Activated T-cell treated with anti-CD3 and anti-CD28 coated beads, Interleukin-2, amount 50 U/mL, for 4 hours (primary cell): Measurements from ENCODE around the gene MDC1. TPM values are rescaled to one million over a fixed set of nuclear protein-coding genes. Genes with fewer than 3 reads are reported as not detected.
"Not testable (repeated sequence)": the region's sequence is repeated elsewhere in the genome, so short reads cannot be mapped to it uniquely, and the experiment has no call there.

Experiments
- ATAC-seq, 2 donors: fragments of 200-7000 bp; cut with Tn5 transposase; one replicate each; pipeline ENCODE4 v1.10.0; 2021
- DNase-seq: peaks from one replicate; pipeline ENCODE4 v3.0.0-alpha.2; 2020
- H3K27me3 Mint-ChIP-seq: one replicate; pipeline ENCODE4 v1.8.0; 2021; ENCODE audit warnings: low read depth, mixed read lengths
- H3K36me3 Mint-ChIP-seq: one replicate; pipeline ENCODE4 v1.8.0; 2022; ENCODE audit warnings: mixed read lengths; ENCODE audit not compliant: insufficient read depth
- H3K4me1 Mint-ChIP-seq: one replicate; pipeline ENCODE4 v1.8.0; 2021; ENCODE audit warnings: low read depth, mixed read lengths
- H3K4me3 Mint-ChIP-seq: one replicate; pipeline ENCODE4 v1.8.0; 2021; ENCODE audit warnings: mild to moderate bottlenecking, moderate library complexity, mixed read lengths
- H3K9me3 Mint-ChIP-seq: one replicate; pipeline ENCODE4 v1.8.0; 2021; ENCODE audit warnings: mixed read lengths
- total RNA-seq, 3 donors: library from RNA; stranded (reverse); gene quantifications; one replicate each; pipeline ENCODE4 v1.2.1, GENCODE V29; 2021

The MDC1 gene
- total RNA-seq: 10 to 100 TPM; 65.4 to 69.5 (median 65.8) TPM

DNA sequence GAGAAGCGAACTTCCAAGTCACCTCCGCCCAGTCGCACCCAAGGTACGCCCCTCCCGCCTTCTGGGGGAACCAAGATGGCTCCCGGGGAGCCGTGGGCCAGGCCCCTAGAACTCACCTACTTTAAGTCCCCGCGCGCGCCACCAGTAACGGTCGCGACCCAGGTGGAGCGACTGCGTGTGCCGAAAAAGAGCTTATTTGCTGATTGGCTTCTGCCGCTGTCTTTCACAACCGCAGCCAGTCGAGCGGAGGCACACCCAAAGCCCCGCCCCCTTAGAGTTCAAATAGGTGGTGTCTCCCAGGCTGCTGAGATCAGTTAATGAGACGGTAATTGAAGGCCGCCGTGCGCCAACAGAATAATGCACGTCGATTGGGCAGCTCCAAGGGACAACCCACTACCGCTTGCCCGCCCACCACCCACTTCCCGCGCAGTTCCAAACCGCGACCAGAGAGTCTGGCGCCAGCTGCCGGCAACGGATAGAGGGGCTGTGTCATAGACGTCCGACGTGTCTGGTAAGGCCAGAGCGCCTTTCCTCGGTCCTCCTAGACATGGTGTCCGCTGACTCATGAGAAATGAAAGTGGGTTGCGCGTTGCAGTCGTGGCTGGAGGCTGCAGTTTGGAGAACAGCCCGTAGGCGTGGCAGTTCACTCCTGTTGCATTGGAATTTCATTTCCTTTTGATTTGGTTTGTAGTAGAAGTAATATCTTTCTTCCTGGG is at the start of gene MDC1:
Gene MDC1 (minus strand): TSS at position 153 of the 716 bp plus-strand sequence. CDS start 2,106 bp downstream, outside the sequence.
- Mint-ChIP-seq H3K27me3 (no peaks in the 10 kb centered on the region), H3K4me1 (peaks cover 37% of the 10 kb centered on the region), H3K4me3 (peak within 1 kb of the TSS; percentile 90), H3K36me3 (peaks cover 34% of the 10 kb centered on the region), H3K9me3 (no peaks in the 10 kb centered on the region)
- DNase-seq (peak; percentile 99), ATAC-seq (peak; percentile 78 to 81)

GRCh38 chr6:30766461-30767157 is 49.5 kb upstream of the MDC1 start:
- no peaks in the 10 kb centered on the region for H3K9me3 Mint-ChIP-seq
- DNase-seq: no peak
- ATAC-seq: no peak
- H3K4me1 Mint-ChIP-seq: peaks cover 75% of the 10 kb centered on the region
- peaks cover 2% of the 10 kb centered on the region for H3K27me3 Mint-ChIP-seq
- H3K36me3 Mint-ChIP-seq: no peaks in the 10 kb centered on the region
- H3K4me3 Mint-ChIP-seq: peak overlapping the region; percentile 29

DNA sequence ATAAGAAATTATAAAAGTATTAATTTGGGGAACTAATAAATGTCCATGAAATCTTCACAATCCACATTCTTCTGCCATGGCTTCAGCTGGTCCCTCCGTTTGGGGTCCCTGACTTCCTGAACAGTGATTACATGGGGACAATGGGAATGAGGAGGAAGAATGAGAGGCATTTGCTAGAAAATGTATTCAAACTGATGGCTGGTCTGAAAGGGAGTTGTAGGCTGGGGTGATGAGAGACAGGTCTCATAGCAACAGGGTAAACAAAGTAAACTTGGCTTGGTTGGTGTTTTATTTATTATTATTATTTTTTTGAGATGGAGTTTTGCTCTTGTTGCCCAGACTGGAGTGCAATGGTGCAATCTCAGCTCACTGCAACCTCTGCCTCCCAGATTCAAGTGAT is 48.4 kb upstream of the MDC1 start:
- H3K4me3 Mint-ChIP-seq, H3K27me3 Mint-ChIP-seq, DNase-seq, H3K9me3 Mint-ChIP-seq, ATAC-seq, H3K36me3 Mint-ChIP-seq: not testable (repeated sequence)
- peaks cover 69% of the 10 kb centered on the region for H3K4me1 Mint-ChIP-seq

- H3K36me3 Mint-ChIP-seq, H3K27me3 Mint-ChIP-seq, H3K9me3 Mint-ChIP-seq, ATAC-seq, DNase-seq, H3K4me3 Mint-ChIP-seq: not testable (repeated sequence)
- peaks cover 60% of the 10 kb centered on the region for H3K4me1 Mint-ChIP-seq
Observed at GRCh38 chr6:30764490-30765043, 47.5 kb upstream of the MDC1 start.

- peaks cover 53% of the 10 kb centered on the region for H3K4me1 Mint-ChIP-seq
- peaks cover 2% of the 10 kb centered on the region for H3K27me3 Mint-ChIP-seq
- no peaks in the 10 kb centered on the region for H3K9me3 Mint-ChIP-seq
- H3K4me3 Mint-ChIP-seq: no peak overlapping the region
- no peak for DNase-seq
- no peaks in the 10 kb centered on the region for H3K36me3 Mint-ChIP-seq
- ATAC-seq: no peak
Observed at GRCh38 chr6:30763618-30764489, 46.8 kb upstream of the MDC1 start.

- no peak overlapping the region for H3K4me3 Mint-ChIP-seq
- ATAC-seq: no peak
- no peaks in the 10 kb centered on the region for H3K36me3 Mint-ChIP-seq
- H3K4me1 Mint-ChIP-seq: peaks cover 46% of the 10 kb centered on the region
- H3K27me3 Mint-ChIP-seq: peaks cover 2% of the 10 kb centered on the region
- H3K9me3 Mint-ChIP-seq: no peaks in the 10 kb centered on the region
- DNase-seq: no peak
Observed at GRCh38 chr6:30763155-30763617, 46.1 kb upstream of the MDC1 start.

DNA sequence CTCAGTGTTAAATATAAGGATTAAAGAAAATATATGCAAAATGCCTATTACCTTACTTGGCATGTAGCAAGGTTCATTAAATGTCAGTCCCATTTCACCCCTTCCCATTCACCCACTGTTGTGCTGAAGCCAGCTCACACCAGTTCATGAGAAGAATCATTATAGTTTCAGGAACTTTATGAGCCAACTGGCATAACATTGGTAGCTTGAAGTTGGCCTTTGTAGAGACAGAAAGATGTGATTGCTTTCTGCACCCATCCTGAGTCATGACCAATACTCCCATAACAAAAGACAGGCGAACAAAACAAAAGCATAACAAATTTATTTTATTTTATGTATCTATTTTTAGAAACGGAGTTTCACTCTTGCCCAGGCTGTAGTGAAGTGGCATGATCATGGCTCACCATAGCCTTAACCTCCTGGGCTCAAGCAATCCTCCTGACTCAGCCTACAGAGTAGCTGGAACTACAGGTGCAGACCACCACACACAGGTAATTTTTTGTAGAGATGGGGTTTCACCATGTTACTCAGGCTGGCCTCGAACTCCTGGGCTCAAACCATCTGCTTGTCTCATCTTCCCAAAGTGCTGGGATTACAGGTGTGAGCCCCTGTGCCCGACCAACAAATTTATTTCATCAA is 44.8 kb upstream of the MDC1 start:
- H3K4me3 Mint-ChIP-seq: no peak overlapping the region
- H3K4me1 Mint-ChIP-seq: peaks cover 36% of the 10 kb centered on the region
- ATAC-seq (peak; percentile 85 to 86), DNase-seq (no peak)
- H3K9me3 Mint-ChIP-seq: no peaks in the 10 kb centered on the region
- H3K36me3 Mint-ChIP-seq: no peaks in the 10 kb centered on the region
- H3K27me3 Mint-ChIP-seq: peaks cover 2% of the 10 kb centered on the region

- no peak for DNase-seq
- H3K4me1 Mint-ChIP-seq: peaks cover 26% of the 10 kb centered on the region
Observed at GRCh38 chr6:30760549-30760948, 43.5 kb upstream of the MDC1 start.

GRCh38 chr6:30759575-30760239 is 42.6 kb upstream of the MDC1 start:
- no peak for ATAC-seq
- H3K27me3 Mint-ChIP-seq: peaks cover 2% of the 10 kb centered on the region
- no peak for DNase-seq
- no peak overlapping the region for H3K4me3 Mint-ChIP-seq
- no peaks in the 10 kb centered on the region for H3K9me3 Mint-ChIP-seq
- no peaks in the 10 kb centered on the region for H3K36me3 Mint-ChIP-seq
- peaks cover 24% of the 10 kb centered on the region for H3K4me1 Mint-ChIP-seq

More at GRCh38 chr6:30760549-30760948, 43.5 kb upstream of the MDC1 start:
- H3K27me3 Mint-ChIP-seq: peaks cover 2% of the 10 kb centered on the region
- no peak for ATAC-seq
- no peak overlapping the region for H3K4me3 Mint-ChIP-seq
- no peaks in the 10 kb centered on the region for H3K36me3 Mint-ChIP-seq
- no peaks in the 10 kb centered on the region for H3K9me3 Mint-ChIP-seq

- no peaks in the 10 kb centered on the region for H3K36me3 Mint-ChIP-seq
Observed at GRCh38 chr6:30757261-30757904, 40.3 kb upstream of the MDC1 start.

GRCh38 chr6:30756405-30757003 is 39.4 kb upstream of the MDC1 start:
- not testable (repeated sequence) for ATAC-seq, H3K27me3 Mint-ChIP-seq

More at GRCh38 chr6:30757261-30757904, 40.3 kb upstream of the MDC1 start:
- Mint-ChIP-seq H3K27me3 (no peaks in the 10 kb centered on the region), H3K4me3 (no peak overlapping the region), H3K9me3 (no peaks in the 10 kb centered on the region), H3K4me1 (peaks cover 8% of the 10 kb centered on the region)
- ATAC-seq: no peak
- no peak for DNase-seq

GRCh38 chr6:30754631-30755030 is 37.5 kb upstream of the MDC1 start:
- Mint-ChIP-seq H3K27me3 (no peaks in the 10 kb centered on the region), H3K4me1 (peaks cover 4% of the 10 kb centered on the region), H3K9me3 (no peaks in the 10 kb centered on the region), H3K4me3 (no peak overlapping the region), H3K36me3 (no peaks in the 10 kb centered on the region)
- ATAC-seq (no peak), DNase-seq (no peak)

More at GRCh38 chr6:30756405-30757003, 39.4 kb upstream of the MDC1 start:
- not testable (repeated sequence) for H3K9me3 Mint-ChIP-seq, H3K36me3 Mint-ChIP-seq, H3K4me3 Mint-ChIP-seq, H3K4me1 Mint-ChIP-seq, DNase-seq
